ENCODE results near the gene PVALEF.

PVALEF gene

GRCh38 chr17:81165246-81166032 lies at the start of gene PVALEF:
Gene PVALEF (plus strand): TSS chr17:81165507. CDS start chr17:81181227, 15,720 bp downstream.
- no peak for DNase-seq

- no peak for DNase-seq
These were observed 49.4 kb upstream of the PVALEF start for GRCh38 chr17:81115749-81116464.

DNA sequence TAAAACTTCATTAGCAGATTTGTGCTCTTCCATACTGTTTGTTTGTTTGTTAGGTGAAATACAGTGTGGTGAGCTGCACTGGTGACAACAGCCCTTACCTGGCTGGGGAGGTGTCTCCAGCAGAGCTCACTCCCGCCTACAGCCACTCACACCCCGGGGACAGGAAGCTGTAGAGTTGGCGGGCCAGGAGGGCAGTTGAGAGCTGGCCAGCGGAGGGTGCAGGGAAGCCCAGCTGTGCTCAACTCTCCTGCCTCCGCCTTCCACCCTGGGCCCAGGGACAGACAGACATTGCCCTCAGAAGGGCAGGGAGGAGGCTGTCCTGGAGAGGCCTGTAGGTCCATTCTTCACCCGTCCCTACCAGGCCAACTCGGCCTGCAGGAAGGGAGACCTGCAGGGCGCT lies 48.6 kb upstream of the PVALEF start:
- no peak for DNase-seq

- DNase-seq: no peak
These were observed 47.6 kb upstream of the PVALEF start for GRCh38 chr17:81117672-81118198.

DNA sequence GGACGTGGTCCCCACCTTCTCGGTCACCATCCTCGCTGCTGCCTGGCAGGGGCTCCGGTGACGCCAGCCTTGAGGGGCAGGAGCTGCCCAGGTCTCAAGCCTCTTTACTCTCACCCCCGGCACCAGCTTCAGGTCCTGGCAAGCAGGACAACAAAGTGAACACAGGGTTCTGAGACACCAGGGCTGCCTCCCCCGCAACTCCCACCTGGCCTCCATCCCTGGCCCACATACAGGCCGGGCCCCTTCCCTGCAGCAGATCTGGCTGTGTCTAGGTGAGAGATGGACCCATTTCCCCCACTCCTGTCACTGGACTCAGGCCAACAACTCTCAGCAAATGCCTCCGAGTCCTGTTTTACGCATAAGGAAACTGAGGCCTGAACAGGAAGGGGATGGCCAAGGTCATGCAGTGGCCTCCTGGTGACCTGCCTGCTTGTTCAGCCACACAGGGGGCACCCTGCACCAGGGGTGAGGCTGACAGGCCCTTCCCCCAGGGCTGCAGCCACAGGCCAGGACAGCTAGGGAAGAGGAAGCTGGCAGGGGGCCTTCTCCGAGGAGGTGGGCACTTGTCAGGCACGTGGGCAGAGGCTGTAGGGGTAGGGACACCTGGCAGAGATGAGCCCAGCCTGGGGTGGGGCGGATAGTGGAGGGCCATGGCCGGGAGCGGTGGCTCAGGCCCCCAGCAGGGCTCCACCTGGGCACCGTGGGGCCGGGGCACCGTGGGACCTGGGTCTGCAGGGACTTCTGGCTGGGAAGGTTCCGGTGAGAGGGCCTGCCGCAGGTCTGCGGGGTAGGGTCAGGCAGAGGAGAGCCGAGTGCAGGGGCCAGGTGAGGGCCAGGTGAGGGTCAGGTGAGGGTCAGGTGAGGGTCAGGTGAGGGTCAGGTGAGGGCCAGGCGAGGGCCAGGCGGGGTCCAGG lies 46.7 kb upstream of the PVALEF start:
- DNase-seq: no peak

DNA sequence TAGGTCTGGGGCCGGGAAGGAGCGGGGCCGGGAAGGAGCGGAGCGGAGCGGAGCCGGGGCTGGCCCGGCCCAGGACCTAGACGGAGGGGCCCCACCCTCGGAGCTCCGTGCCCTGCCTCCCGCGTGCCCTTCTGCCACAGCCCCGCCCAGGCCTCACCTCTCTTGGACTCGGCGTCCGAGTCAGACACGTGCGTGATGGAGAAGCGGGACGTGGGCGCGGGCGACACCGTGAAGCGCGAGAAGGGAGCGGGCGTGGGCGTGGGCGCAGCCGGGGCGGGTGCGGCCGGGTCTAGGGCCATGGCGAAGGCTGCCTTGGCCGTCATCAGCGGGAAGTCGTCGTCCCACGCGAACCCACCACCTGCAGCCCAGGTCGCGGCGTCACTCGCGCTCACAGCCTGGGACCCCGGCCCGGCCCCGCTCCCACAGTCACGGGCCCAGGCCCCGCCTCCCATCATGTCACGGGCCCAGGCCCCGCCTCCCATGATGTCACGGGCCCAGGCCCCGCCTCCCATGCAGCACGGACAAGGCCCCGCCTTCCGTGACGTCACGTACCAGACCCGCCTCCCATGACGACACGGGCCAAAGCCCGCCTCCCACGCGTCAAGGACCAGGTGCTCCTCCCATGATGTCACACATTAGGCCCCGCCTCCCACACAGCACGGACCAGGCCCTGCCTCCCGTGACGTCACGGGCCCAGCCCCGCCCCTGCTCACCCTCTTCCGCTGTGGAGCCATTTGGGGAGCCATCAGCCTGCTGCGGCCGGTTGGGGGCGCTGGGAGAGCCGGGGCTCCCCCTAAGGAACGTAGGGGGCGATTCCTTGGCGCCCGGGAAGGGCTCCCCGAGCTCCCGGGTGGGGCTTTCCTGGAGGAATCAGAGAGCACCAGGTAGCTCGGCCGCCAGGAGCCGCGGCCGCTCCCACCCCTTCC lies 45.8 kb upstream of the PVALEF start:
- DNase-seq: peak; percentile 80

DNA sequence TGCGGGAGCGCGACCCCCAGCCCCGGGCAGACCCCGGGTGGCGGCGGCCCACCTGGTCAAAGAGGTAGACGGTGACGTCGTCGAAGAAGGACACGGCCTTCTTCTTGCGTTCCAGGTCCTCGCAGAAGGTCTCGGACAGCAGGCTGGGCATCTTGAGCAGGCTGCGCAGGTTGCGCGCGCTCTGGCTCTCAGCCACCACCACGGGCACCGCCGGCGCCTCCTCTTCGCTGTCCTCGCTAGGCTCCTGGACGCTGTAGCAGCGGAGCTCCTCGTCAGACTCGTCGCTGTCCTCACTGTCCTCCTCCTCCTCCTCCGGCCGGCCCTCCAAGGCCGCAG lies 45.2 kb upstream of the PVALEF start:
- DNase-seq: peak; percentile 33

- DNase-seq: no peak
These were observed 44.3 kb upstream of the PVALEF start for GRCh38 chr17:81120695-81121621.

DNA sequence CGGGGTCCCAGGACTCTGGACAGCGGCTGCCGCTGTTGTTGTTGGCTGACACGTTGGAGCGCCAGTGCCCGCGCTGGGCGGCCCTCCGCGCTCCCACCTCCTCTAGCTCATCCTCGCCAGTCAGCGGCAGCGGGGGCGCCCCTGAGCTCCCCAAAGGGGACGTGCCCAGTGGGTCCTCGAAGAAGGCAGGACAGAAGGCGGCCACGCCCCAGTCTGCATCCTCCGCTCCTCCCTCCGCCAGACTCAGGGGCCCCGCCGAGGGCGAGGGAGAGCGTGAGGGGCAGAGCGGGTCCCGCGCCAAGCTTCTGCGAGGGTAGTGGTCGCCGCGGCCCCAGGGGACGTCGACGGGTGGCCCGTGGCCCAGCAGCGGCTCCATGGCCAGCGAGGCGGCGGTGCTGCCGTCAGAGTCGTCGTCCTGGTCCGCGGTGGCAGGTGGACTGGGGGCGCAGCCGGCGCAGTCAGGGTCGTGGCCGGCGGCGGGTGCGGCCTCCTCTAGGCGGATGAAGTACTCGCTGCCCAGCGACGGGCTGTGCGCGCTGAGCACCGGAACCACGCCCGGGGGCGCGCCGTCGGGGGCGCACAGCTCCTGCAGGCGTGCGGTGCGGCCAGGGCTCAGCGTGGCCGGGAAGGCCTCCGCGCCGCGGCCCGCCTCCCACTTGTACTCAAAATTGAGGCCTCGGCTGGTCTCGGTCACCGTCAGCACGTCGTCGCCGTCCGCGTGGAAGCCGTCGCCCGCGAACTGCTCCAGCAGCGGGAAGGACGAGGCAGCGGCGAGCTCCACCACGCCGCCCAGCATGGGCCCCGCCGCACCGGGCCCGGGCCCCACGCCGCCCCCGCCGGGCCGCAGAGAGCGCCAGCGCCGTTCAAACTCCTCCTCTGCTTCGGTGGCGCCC lies 43.2 kb upstream of the PVALEF start:
- no peak for DNase-seq

GRCh38 chr17:81123052-81124048 lies 42.0 kb upstream of the PVALEF start:
- no peak for DNase-seq

DNA sequence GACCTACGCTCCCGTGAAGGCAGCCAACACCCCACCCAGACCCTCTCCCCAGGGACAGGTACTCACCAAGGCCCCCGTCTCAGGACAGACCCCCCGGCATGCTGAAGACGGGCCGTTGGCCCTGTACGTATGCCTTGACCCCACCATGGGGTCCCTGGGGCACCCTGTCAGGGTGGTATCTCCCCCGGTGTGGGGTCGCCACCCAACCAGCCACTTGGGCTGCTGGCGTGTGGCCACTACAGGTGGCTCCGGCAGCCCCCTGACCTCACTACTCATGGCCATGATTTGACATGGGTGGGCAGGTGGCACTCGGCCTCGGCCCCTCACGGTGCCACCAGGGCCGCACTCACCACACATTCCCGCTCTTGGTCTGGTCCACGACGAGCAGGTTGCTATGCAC lies 40.9 kb upstream of the PVALEF start:
- no peak for DNase-seq

GRCh38 chr17:81125573-81126081 lies 39.7 kb upstream of the PVALEF start:
- DNase-seq: peak; percentile 65

GRCh38 chr17:81126281-81127132 lies 38.8 kb upstream of the PVALEF start:
- no peak for DNase-seq

- no peak for DNase-seq
These were observed 38.2 kb upstream of the PVALEF start for GRCh38 chr17:81127133-81127455.

- DNase-seq: no peak
These were observed 37.7 kb upstream of the PVALEF start for GRCh38 chr17:81127526-81128177.

DNA sequence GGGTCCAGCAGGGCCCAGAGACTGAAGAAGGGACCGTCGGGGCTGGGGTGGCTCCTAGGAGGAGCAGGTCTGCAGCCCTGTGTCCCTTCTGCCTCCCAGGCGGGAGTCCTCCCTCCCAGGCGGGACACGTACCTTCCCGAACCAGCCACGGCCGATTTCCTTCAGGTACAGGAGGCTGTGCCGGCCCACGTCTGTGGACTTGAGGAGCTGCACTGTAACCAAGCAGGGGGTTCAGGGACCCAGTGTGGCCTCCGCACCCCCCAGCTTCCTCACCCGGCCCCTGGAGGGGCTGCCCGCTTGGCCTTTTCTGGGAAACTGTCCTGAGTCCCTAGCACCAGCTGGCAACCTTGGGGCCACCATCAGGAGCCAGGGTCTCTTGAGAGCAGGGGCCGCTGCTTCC lies 37.0 kb upstream of the PVALEF start:
- no peak for DNase-seq

- DNase-seq: no peak
These were observed 36.5 kb upstream of the PVALEF start for GRCh38 chr17:81128774-81129173.

Measured in SHP77 treated with DMSO at 0.1 percent for 48 hours (cell line).